HUDEP-2 (cell line): ENCODE results near the gene REEP6.

Experiments used
- DNase-seq, 76 experiments: peaks; one replicate each; lab custom pipeline; 2025; ENCODE audit not compliant: unreplicated experiment in 76 of 76; lab: John Stamatoyannopoulos, UW

The REEP6 gene

GRCh38 chr19:1540365-1540925, 49.5 kb downstream of the REEP6 start:
- DNase-seq = no peak
